Activated naive CD4-positive, alpha-beta T cell treated with anti-CD3 and anti-CD28 coated beads, Interleukin-2, amount 50 U/mL, for 72 hours (primary cell): ENCODE measurements around the gene PTGES2. TPM values are rescaled to one million over a fixed set of nuclear protein-coding genes. Genes with fewer than 3 reads are reported as not detected.

ENCODE experiments used
- ATAC-seq, 2 donors: fragments of 150-1000 bp; cut with Tn5 transposase; 2 replicates each; pipeline ENCODE4 v1.10.0; 2021; ENCODE audit warnings: mild to moderate bottlenecking in 2 of 2, moderate library complexity in 2 of 2
- DNase-seq, 2 donors: peaks; one replicate each; pipeline ENCODE4 v3.0.0; 2021 to 2022; ENCODE audit warnings: low spot score in 2 of 2
- H3K27ac Mint-ChIP-seq, 2 donors: one replicate each; pipeline ENCODE4 v1.8.0; 2022; ENCODE audit warnings: mild to moderate bottlenecking in 2 of 2, mixed read lengths in 2 of 2
- H3K36me3 Mint-ChIP-seq, 2 donors: one replicate each; pipeline ENCODE4 v1.8.0; 2022; ENCODE audit warnings: mixed read lengths in 2 of 2
- H3K9me3 Mint-ChIP-seq, 2 donors: one replicate each; pipeline ENCODE4 v1.8.0; 2022; ENCODE audit warnings: mixed read lengths in 2 of 2
- total RNA-seq, 2 donors: library from RNA; stranded (reverse); gene quantifications; one replicate each; pipeline ENCODE4 v1.2.3, GENCODE V29; 2022

The PTGES2 gene
- total RNA-seq, 2 donors from 2014 or later: 6.6 to 50.6 TPM

DNA sequence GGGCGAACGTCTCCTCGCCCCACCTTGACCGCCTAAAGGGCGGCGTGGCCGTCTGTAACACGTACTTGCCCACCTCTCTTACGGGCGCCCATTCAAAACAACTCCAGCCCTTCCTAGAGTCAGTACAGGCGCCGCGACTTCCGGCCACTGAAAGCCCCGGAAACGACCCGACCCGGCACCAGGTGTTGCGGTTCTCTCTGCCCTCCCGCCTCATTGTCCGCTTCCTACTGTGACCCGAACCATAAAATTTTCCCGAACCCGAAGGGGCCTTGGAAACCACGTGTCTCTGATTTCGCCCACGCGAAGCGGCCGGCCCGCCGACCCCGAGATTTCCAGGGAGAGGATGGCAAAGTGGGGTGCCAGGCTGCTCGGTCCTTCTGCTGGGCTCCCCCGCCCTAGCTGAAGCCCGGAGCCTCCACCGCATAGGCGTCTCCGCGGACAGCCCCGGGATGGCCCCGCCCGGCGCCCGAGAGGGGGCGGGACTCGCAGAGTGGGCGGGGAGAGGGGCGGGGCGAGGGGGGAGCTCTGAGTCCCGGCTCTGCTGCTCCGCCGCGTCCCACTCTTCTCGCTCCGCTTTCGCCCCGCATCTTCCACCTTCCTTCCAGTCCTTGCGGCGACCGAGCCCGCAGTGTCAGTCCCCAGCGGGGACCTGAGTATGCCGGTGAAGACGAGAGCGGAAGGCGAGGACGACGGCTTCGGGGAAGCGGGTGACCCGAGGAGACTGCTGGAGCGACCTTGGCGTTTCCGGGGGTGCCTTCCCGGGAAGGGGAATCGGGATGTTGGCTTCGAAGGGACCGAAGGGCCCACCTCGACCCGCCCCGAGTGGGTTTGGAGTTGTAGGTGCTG lies 684 bp upstream of the PTGES2 start:
- H3K9me3 Mint-ChIP-seq: no peaks in the 10 kb centered on the region
- peaks cover 0 to 5% of the 10 kb centered on the region in 2 donors for H3K36me3 Mint-ChIP-seq
- DNase-seq (peak; percentile 85 to 90), ATAC-seq (peak; percentile 81 to 86)
- H3K27ac Mint-ChIP-seq: peak overlapping the region; percentile 91 to 99

GRCh38 chr9:128125580-128126354 lies 1.8 kb downstream of the PTGES2 start:
- ATAC-seq: no peak
- Mint-ChIP-seq H3K36me3 (peaks cover 0 to 5% of the 10 kb centered on the region in 2 donors), H3K9me3 (no peaks in the 10 kb centered on the region), H3K27ac (peak overlapping the region in 1 of 2 donors; percentile 85)
- DNase-seq: no peak

DNA sequence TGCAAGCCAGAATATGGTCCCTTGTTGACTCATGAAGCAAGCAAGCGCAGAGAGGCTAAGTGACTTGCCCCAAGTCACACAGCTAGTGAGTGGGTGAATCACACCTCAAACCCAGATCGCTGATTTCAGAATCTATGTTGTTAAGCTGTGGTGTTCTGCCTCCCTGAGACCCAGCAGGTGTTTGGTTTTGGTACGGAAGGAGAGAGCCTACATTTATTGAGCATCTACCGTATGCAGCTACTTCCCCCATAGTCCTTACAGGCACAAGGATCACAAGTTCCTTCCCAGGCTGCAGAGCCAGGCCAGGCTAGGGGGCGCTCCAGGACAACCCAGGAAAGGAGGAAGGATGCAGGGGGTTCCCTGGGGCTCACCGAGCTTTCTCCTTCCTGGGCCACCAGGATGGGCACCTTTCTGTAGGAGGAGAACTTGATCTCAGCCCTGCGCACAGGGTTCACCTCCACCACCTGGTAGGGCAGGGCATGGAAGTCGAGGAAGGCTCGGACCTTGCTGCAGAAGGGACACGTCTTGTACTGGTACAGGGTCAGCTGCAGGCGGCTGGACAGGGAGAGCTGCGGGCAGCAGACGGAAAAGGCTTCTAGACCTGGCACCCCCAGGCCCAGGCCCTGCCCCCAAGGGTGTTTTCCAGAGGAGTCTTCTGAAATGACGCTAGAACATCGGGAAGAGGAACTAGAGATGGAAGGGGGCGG lies 2.5 kb downstream of the PTGES2 start:
- Mint-ChIP-seq H3K27ac (peak overlapping the region in 1 of 2 donors; percentile 79), H3K36me3 (peaks cover 0 to 5% of the 10 kb centered on the region in 2 donors), H3K9me3 (no peaks in the 10 kb centered on the region)
- peak in 1 of 2 donors; percentile 51 for DNase-seq
- ATAC-seq: peak in 1 of 2 donors; percentile 5

DNA sequence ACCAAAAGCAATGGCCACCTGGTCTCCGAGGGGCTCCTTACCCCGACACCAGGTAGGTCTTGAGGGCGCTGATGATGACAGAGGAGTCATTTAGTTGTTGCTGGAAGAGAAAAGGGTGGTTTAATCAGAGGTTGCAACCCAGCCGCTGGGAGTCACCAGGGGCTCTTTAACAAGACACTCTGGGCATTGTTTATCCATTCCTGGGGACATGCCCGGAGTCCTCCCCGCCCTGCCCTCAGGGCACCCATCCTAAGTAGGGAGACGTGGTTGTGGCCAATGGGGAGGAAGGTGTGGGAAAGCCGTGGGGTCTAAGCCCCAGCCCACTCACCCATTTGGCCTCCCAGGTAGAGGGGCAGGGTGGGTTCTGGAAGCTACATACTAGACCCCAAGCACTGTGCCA lies 3.1 kb downstream of the PTGES2 start:
- peak overlapping the region in 1 of 2 donors; percentile 79 for H3K27ac Mint-ChIP-seq
- ATAC-seq (no peak), DNase-seq (no peak)
- H3K9me3 Mint-ChIP-seq: no peaks in the 10 kb centered on the region
- H3K36me3 Mint-ChIP-seq: peaks cover 0 to 5% of the 10 kb centered on the region in 2 donors

- ATAC-seq (no peak), DNase-seq (no peak)
- Mint-ChIP-seq H3K27ac (peak overlapping the region in 1 of 2 donors; percentile 10), H3K36me3 (peaks cover 0 to 5% of the 10 kb centered on the region in 2 donors), H3K9me3 (no peaks in the 10 kb centered on the region)
Observed at GRCh38 chr9:128123451-128124080, 4.0 kb downstream of the PTGES2 start.

DNA sequence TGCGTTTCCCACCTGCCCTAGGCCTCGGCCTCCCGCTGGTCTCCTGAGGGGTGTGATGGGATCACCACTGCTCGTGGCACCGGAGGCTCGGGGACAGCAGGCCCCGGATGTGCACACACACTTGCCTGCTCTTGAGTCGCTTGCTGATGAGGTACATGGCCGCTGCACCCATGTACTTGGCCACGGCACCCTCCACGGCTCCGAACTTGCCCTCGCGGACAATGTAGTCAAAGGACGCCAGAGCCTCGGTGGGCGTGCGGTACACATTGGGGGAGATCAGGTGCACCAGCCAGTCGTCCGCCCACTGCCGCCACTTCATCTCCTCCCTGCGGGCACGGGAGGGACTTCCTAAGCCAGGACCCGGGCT lies 4.7 kb downstream of the PTGES2 start:
- Mint-ChIP-seq H3K27ac (no peak overlapping the region), H3K9me3 (no peaks in the 10 kb centered on the region), H3K36me3 (peaks cover 0 to under 1% of the 10 kb centered on the region in 2 donors)
- ATAC-seq: no peak
- DNase-seq: no peak

GRCh38 chr9:128121924-128122808 lies 5.4 kb downstream of the PTGES2 start:
- Mint-ChIP-seq H3K27ac (no peak overlapping the region), H3K36me3 (no peaks in the 10 kb centered on the region), H3K9me3 (no peaks in the 10 kb centered on the region)
- ATAC-seq (no peak), DNase-seq (no peak)

GRCh38 chr9:128121466-128121810 lies 6.1 kb downstream of the PTGES2 start:
- no peaks in the 10 kb centered on the region for H3K36me3 Mint-ChIP-seq
- no peaks in the 10 kb centered on the region for H3K9me3 Mint-ChIP-seq
- DNase-seq: no peak
- H3K27ac Mint-ChIP-seq: no peak overlapping the region
- ATAC-seq: no peak

GRCh38 chr9:128120741-128121465 lies 6.6 kb downstream of the PTGES2 start:
- ATAC-seq: no peak
- no peak for DNase-seq
- Mint-ChIP-seq H3K27ac (peak overlapping the region in 1 of 2 donors; percentile 29), H3K9me3 (no peaks in the 10 kb centered on the region), H3K36me3 (no peaks in the 10 kb centered on the region)

DNA sequence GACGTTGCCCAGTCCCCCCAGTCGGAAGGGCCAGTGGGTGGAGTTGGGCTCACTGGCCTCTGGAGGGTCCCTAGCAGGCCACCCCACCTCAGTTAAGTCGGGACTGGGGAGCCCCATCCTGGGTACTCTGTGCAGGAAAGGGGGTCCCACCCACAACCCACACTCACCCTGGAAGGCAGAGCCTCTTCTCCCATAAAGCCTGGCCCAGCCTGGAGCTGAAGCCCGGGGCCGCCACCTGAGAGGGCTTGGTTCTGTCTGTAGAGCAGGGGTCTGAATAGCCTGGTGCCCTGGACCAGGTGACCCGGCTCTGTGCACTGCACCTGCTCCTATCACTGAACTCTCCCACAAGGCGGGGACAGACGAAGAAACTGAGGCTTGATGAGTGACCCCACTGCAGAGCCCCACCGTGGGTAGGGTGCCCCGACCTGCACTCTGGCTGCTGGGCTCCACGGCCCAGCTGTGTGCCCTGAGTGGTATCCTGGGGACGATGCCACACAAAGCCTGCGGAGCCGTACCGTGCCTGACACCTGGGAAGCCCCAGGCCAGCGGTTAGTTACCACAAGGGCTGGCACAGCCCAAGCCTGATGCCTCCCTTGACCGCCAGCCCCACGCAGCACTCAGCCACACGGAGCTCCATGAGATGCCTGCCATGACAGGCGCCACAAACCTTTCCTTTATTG lies 7.3 kb downstream of the PTGES2 start:
- DNase-seq (no peak), ATAC-seq (no peak)
- Mint-ChIP-seq H3K9me3 (no peaks in the 10 kb centered on the region), H3K27ac (peak overlapping the region in 1 of 2 donors; percentile 29), H3K36me3 (no peaks in the 10 kb centered on the region)

- Mint-ChIP-seq H3K27ac (no peak overlapping the region), H3K9me3 (no peaks in the 10 kb centered on the region), H3K36me3 (no peaks in the 10 kb centered on the region)
- ATAC-seq: no peak
- DNase-seq: no peak
Observed at GRCh38 chr9:128118971-128119665, 8.4 kb downstream of the PTGES2 start.

- ATAC-seq: no peak
Observed at GRCh38 chr9:128118472-128118857, 9.1 kb downstream of the PTGES2 start.

DNA sequence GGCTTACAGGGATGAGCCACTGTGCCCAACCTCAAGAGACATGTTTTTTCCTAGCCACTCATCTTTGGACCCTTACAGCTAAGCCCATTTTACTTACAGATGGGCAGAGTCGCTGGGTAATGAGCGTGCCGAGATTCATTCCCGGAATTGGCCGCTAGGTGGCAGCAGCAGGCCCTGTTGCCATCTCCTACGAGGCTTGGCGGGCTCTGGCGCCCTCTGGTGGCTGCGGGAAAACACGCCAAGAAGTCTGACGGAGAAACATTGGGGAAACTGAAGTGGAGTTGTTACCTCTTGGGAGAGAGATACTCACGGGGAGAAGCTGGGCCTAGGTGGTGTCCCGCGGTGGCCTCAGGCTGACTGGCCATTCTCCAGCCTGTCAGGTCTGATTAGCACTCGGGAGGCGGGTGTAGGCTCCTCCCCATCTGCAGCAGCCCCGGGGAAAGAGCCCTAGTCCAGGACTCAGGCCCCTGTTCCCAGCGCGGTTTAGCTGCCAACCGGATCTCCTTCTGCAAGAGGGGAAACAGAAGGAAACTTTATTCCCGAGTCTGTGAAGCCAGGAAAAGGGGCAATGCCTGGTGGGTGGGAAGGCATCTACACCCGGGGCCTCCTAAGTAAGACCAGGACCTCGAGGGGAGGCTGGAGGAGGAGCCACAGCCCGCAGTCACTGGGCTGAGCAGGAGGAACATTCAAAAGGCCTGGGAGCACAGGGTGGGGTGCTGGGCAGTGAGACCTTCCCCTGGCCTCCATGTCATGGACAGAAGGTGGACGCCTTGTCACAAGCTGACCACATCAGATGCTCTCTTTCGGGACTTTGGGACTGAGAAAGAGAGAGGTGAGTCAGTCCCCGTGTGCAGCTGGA lies 9.7 kb downstream of the PTGES2 start:
- no peaks in the 10 kb centered on the region for H3K36me3 Mint-ChIP-seq
- peak overlapping the region in 1 of 2 donors; percentile 50 for H3K27ac Mint-ChIP-seq
- peak; percentile 93 to 100 for DNase-seq
- peak; percentile 83 to 86 for ATAC-seq
- no peaks in the 10 kb centered on the region for H3K9me3 Mint-ChIP-seq

More at GRCh38 chr9:128118472-128118857, 9.1 kb downstream of the PTGES2 start:
- no peak for DNase-seq
- no peaks in the 10 kb centered on the region for H3K9me3 Mint-ChIP-seq
- H3K27ac Mint-ChIP-seq: no peak overlapping the region
- H3K36me3 Mint-ChIP-seq: no peaks in the 10 kb centered on the region
